ENCODE data around the gene LAMA4.

Gene LAMA4

DNA sequence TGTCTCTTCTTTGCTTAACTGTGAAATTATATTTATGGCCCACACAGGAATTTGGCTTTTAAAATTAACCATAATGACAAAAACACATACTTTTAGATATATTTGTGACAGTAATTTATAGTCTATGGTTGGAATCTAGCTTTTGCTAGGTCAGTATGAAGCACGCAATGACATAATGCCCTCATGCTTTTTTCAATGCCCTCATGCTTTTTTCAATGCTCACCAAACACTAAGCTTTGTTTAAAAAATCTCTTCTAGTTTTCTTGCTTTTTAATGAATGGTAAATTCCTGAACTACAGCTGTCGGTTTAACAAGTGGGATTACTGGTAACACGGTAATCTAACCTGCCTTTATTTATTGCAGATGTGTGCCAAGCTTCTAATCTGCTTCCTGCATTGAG, 187.8 kb downstream of the LAMA4 start:
- DNase-seq = no peak

DNA sequence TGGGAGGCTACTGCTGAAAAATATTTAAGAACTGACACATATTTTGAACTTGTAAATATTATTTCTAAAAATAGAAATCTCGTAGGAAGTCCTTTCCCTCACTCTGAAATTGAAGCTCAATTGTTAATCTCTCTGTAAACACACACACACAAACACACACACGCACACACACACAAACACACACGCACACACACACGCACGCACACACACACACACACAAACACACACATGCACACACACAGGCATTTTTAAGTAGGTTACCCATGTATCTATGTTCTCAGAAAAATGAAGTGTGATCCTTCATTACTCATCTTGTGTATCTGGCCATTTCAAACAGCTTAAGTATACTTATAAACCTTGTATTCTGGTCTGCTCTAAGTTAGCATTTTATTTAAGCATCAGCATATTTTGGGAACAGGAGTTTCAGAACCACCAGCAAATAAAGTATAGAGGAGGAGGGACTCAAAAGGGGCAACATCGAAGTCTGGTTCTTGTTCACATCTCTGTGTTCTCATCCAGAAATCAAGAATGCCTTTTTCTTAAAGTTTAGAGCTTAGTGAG, 188.9 kb downstream of the LAMA4 start:
- DNase-seq = no peak

DNA sequence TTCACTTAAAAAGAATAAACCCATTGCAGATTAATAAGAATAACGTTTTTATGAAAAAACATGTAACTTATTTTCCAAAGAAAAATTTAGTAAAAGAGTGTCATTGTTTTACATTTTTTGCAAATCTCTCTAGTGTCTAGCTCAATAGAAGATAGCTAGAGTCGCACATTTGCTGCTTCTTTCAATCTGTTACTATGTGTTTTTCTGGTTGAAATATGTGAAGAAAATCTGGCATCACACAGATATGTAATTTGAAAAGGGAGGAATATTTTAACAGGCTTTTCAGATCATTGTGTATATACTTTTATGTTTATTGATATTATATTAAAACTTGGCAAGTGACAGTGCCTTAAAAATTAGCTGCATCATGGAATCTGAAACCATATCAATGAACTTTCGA, 191.4 kb downstream of the LAMA4 start:
- no peak for DNase-seq

DNA sequence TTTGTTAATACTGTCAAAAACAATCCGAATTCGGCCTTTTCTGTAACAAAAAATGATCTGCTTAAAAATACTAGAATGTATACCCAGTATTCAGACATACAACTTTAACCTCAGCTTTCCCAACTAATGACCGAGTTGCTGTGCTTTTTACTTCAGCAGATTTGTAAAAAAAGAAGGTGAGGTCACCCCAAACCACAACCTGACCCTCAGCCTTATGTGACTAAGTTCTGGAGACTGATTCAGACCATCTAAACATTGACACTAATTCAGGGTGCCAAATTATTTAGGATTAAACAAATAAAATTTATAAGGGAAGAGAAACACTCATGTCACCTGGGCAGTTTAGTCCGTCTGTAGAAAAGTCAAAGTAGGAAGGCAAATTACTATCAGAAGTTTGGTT, 192.8 kb downstream of the LAMA4 start:
- no peak for DNase-seq

All from NCI-H2081 (cell line).